Stimulated activated CD4-positive, alpha-beta T cell treated with anti-CD3 and anti-CD28 coated beads, Interleukin-15, amount 100 ng/mL, for 24 hours (primary cell): ENCODE data around the gene UBAP1L.
"Not testable (repeated sequence)": the region's sequence is repeated elsewhere in the genome, so short reads cannot be mapped to it uniquely, and the experiment has no call there.

ENCODE experiments used
- DNase-seq: peaks from one replicate; pipeline ENCODE4 v3.0.0-alpha.2; 2020

Gene UBAP1L

GRCh38 chr15:65082303-65082953, 32.6 kb downstream of the UBAP1L start:
- peak; percentile 27 for DNase-seq

- DNase-seq = peak; percentile 24
Measured at GRCh38 chr15:65081758-65082157, 33.2 kb downstream of the UBAP1L start.

GRCh38 chr15:65081270-65081669, 33.7 kb downstream of the UBAP1L start:
- DNase-seq = no peak

- DNase-seq = no peak
Measured at GRCh38 chr15:65079580-65079979, 35.4 kb downstream of the UBAP1L start.

- DNase-seq = peak; percentile 77
Measured at GRCh38 chr15:65077981-65078352, 37.0 kb downstream of the UBAP1L start.

DNA sequence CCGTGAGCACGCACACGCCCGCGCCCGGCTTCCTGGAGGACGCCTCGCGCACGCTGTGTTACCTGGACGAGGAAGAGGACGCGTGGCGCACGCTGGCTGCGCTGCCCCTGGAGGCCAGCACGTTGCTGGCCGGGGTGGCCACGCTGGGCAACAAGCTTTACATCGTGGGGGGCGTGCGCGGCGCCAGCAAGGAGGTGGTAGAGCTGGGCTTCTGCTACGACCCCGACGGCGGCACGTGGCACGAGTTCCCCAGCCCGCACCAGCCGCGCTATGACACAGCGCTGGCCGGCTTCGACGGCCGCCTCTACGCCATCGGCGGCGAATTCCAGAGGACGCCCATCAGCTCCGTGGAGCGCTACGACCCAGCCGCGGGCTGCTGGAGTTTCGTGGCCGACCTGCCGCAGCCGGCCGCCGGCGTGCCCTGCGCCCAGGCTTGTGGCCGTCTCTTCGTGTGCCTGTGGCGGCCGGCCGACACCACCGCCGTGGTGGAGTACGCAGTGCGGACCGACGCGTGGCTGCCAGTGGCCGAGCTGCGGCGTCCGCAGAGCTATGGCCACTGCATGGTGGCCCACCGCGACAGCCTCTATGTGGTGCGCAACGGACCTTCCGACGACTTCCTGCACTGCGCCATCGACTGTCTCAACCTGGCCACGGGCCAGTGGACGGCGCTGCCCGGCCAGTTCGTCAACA, 37.6 kb downstream of the UBAP1L start:
- DNase-seq = no peak

GRCh38 chr15:65076486-65077290, 38.3 kb downstream of the UBAP1L start, which contains the start of gene KBTBD13:
KBTBD13 (plus strand) TSS chr15:65076746; CDS start chr15:65076816, 70 bp downstream.
- DNase-seq = no peak

GRCh38 chr15:65075607-65076395, 39.2 kb downstream of the UBAP1L start:
- DNase-seq = not testable (repeated sequence)

- DNase-seq = not testable (repeated sequence)
Measured at GRCh38 chr15:65074946-65075345, 40.1 kb downstream of the UBAP1L start.

- DNase-seq = no peak
Measured at GRCh38 chr15:65072617-65073016, 42.4 kb downstream of the UBAP1L start.

GRCh38 chr15:65072027-65072426, 43.0 kb downstream of the UBAP1L start:
- DNase-seq = no peak

DNA sequence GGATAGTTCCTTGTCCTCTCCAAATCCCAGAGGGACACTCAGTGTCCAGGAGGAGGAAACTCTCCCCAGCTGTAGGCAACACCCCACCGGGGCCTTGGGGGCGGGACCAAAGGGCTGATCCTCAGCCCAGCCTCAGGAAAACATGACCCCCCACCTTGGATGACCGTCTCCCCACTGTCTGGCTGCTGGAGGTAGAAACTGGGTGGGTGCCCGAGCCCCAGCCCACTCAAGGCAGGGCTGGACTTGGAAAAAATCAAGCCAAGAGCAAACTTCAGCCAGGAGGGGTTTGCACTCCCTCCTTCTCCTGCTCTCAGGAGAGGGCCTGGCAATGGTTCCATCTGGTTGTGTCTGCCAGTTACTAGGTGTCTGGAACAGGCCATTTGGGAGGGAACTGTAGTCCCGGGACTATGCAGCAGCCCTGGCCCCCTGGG, 43.6 kb downstream of the UBAP1L start:
- no peak for DNase-seq

GRCh38 chr15:65069779-65070546, 45.0 kb downstream of the UBAP1L start:
- no peak for DNase-seq

GRCh38 chr15:65069179-65069578, 45.8 kb downstream of the UBAP1L start:
- DNase-seq = no peak

- no peak for DNase-seq
Measured at GRCh38 chr15:65068403-65068788, 46.6 kb downstream of the UBAP1L start.

GRCh38 chr15:65067645-65068402, 47.2 kb downstream of the UBAP1L start, which contains the start of gene RASL12:
RASL12 (minus strand) TSS chr15:65067991; CDS start chr15:65067835, 156 bp downstream.
- no peak for DNase-seq

DNA sequence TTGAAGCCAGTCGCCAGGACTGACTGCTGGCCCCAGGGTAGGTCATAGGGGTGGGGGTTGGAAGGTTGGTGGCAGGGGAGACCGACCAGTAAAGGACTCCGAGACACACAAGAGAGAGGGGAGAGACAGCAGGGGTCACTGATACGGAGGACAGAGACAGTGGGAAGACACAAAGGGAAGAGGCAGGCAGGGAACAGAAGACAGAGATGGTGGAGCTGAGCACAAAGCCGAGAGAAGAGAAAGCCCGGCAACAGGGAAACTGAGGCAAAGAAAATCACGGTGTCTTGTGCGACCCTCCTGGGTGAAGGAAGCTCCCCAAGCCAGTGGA, 47.7 kb downstream of the UBAP1L start:
- no peak for DNase-seq

DNA sequence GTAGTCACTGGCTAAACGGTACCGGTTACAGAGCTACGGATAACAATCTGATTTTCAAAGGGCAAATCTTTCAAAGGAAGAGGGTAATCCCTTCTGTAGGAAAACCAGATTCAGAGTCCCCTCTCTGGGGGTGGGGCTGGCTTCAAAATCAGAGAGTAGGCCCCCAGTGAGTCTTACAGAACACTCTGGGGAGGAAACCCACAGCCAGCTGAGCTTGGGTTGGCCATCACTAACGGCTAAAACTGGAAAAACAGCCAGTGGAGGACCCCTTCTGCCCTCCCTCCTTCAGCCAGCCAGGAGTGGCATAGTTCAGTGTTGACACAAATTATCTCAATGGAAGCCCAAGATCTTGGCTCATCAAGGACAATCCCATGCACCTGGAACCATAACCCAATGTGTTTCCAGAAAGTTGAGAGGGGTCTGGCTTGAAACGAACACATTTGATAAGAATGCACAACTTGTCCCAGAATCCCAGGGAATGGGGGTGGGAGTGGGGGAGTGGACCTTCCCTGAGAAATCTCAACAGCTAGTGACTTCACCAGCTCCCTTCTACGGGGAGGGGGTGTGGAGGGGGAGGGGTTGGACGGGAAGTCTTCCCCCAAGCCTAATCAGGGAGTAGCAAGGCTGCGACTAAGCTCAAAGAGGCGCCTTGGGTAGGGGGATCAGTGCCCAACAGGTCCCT, 48.2 kb downstream of the UBAP1L start:
- DNase-seq = no peak

DNA sequence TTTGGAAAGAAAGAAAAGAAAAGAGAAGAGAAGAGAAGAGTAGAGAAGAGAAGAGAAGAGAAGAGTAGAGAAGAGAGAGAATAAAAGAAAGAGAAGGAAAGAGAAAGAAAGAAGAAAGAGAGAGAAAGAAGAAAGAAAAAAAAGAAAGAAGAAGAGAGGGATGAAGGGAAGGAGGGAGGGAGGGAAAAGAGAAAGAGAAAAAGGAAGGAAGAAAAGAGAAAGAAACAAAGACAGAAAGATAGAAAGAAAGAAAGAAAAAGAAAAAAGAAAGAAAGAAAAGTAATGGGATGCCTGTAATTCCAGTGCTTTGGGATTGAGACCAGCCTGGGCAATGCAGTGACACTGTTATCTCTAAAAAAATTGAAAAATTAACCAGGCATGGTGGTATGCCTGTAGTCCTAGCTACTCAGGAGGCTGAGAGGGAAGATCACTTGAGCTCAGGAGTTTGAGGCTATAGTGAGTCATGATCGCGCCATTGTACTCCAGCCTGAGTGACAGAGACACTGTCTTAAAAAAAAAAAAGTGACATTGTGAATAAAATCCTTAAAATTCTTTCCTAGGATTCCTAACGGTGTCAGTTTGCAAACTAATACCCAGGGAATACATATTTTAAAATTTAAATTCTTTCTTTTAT, 48.9 kb downstream of the UBAP1L start:
- DNase-seq = no peak

GRCh38 chr15:65062726-65063125, 52.3 kb downstream of the UBAP1L start:
- no peak for DNase-seq
